ENCODE results near the gene RNF213. TPM values are rescaled to one million over a fixed set of nuclear protein-coding genes. Genes with fewer than 3 reads are reported as not detected.

The RNF213 gene
- polyA plus RNA-seq, 1 of the 3 experiments (the other 2 are of a cell fraction) = 57.5 TPM

- no peak overlapping the region for H3K4me3 ChIP-seq (ENCODE audit: low read depth in 2 of 2, low read length in 1 of 2)
- H3K27ac ChIP-seq (ENCODE audit: low read depth in 2 of 2, low read length in 1 of 2) = no peak overlapping the region
- no peak overlapping the region for H2AFZ ChIP-seq (ENCODE audit: low read depth)
- H3K79me2 ChIP-seq (ENCODE audit: insufficient read depth) = no peaks in the 10 kb centered on the region
- H3K36me3 ChIP-seq (replicated peaks in 1 of 2; ENCODE audit: control insufficient read depth in 1 of 2, insufficient read depth in 2 of 2, low read length in 1 of 2) = peaks cover 70 to 93% of the 10 kb centered on the region in 2 experiments
- H3K9me3 ChIP-seq = no peaks in the 10 kb centered on the region
- 94% methylated on average over 17 of the region's 17 CpGs for WGBS (ENCODE audit: low lambda C conversion rate)
- POLR2A ChIA-PET = no interaction called here
- H3K9ac ChIP-seq = no peak overlapping the region
- no peaks in the 10 kb centered on the region for H4K20me1 ChIP-seq (ENCODE audit: insufficient read depth)
- TF ChIP-seq MAX (IDR thresholded peaks at IDR 0.05; ENCODE audit: low read depth) (no peak), EZH2phosphoT487 (IDR thresholded peaks at IDR 0.05; ENCODE audit: borderline replicate concordance, low read depth) (no peak), GATA2 (CRISPR knock-in tag; IDR thresholded peaks at IDR 0.05) (no peak), SIN3A (IDR thresholded peaks at IDR 0.05; ENCODE audit: borderline replicate concordance, low read depth, low read length) (no peak), PBX3 (IDR thresholded peaks at IDR 0.05) (no peak), MEF2A (IDR thresholded peaks at IDR 0.05; ENCODE audit: borderline replicate concordance, low read depth) (no peak), RAD21 (IDR thresholded peaks at IDR 0.05; ENCODE audit: low read length) (no peak), YY1 (IDR thresholded peaks at IDR 0.05; ENCODE audit: low read depth) (no peak), NFIC (IDR thresholded peaks at IDR 0.05; ENCODE audit: borderline replicate concordance) (no peak), RXRA (IDR thresholded peaks at IDR 0.05; ENCODE audit: borderline replicate concordance, low read depth) (no peak), RCOR1 (IDR thresholded peaks at IDR 0.05; ENCODE audit: low read length) (no peak), ZBTB33 (IDR thresholded peaks at IDR 0.05; ENCODE audit: borderline replicate concordance, low read depth) (no peak), RFX5 (IDR thresholded peaks at IDR 0.05; ENCODE audit: low read length) (no peak), FOSL2 (IDR thresholded peaks at IDR 0.05; ENCODE audit: borderline replicate concordance, low read depth) (no peak), TAF1 (IDR thresholded peaks at IDR 0.05; ENCODE audit: borderline replicate concordance, low read depth, low read length) (no peak), NRF1 (IDR thresholded peaks at IDR 0.05; ENCODE audit: low read depth, low read length) (no peak), USF1 (IDR thresholded peaks at IDR 0.05; ENCODE audit: borderline replicate concordance, low read depth) (no peak), TEAD4 (IDR thresholded peaks at IDR 0.05; ENCODE audit: borderline replicate concordance, insufficient read depth) (no peak)
- TF ChIP-seq, protein P1, sequence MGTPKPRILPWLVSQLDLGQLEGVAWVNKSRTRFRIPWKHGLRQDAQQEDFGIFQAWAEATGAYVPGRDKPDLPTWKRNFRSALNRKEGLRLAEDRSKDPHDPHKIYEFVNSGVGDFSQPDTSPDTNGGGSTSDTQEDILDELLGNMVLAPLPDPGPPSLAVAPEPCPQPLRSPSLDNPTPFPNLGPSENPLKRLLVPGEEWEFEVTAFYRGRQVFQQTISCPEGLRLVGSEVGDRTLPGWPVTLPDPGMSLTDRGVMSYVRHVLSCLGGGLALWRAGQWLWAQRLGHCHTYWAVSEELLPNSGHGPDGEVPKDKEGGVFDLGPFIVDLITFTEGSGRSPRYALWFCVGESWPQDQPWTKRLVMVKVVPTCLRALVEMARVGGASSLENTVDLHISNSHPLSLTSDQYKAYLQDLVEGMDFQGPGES (IDR thresholded peaks at IDR 0.05; ENCODE audit: low read depth, low read length) = no peak
- TF ChIP-seq, protein P2, sequence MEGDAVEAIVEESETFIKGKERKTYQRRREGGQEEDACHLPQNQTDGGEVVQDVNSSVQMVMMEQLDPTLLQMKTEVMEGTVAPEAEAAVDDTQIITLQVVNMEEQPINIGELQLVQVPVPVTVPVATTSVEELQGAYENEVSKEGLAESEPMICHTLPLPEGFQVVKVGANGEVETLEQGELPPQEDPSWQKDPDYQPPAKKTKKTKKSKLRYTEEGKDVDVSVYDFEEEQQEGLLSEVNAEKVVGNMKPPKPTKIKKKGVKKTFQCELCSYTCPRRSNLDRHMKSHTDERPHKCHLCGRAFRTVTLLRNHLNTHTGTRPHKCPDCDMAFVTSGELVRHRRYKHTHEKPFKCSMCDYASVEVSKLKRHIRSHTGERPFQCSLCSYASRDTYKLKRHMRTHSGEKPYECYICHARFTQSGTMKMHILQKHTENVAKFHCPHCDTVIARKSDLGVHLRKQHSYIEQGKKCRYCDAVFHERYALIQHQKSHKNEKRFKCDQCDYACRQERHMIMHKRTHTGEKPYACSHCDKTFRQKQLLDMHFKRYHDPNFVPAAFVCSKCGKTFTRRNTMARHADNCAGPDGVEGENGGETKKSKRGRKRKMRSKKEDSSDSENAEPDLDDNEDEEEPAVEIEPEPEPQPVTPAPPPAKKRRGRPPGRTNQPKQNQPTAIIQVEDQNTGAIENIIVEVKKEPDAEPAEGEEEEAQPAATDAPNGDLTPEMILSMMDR (IDR thresholded peaks at IDR 0.05) = no peak
- no peaks in the 10 kb centered on the region for H3K9me2 ChIP-seq
- CTCF ChIA-PET = interaction anchor here (0.9 to 1.5 kb wide), 2 partner anchors 266 to 890 kb away, joined by 3 read pairs; partner anchors contain the start of gene GAA
- H3K4me1 ChIP-seq (ENCODE audit: control insufficient read depth in 1 of 2, insufficient read depth in 2 of 2, low read depth in 1 of 2, low read length in 1 of 2) = no peaks in the 10 kb centered on the region
- no peak for DNase-seq
- no peak overlapping the region for H3K4me2 ChIP-seq
- no peaks in the 10 kb centered on the region for H3F3A ChIP-seq (replicated peaks; ENCODE audit: insufficient read depth)
- H3K27me3 ChIP-seq (ENCODE audit: insufficient read depth) = no peaks in the 10 kb centered on the region
These were observed 106.9 kb downstream of the RNF213 start for GRCh38 chr17:80367503-80367902.

Data from SK-N-SH (cell line).